Measurements from ENCODE around the gene SPDEF.

SPDEF gene

GRCh38 chr6:34518669-34519365, 37.3 kb downstream of the SPDEF start:
- FAIRE-seq (no peak), DNase-seq (ENCODE audit: insufficient read length, low spot score) (no peak)
- TF ChIP-seq POU2F2 (IDR thresholded peaks at IDR 0.05; ENCODE audit: low read depth, low read length) (no peak), TAF1 (IDR thresholded peaks at IDR 0.05; ENCODE audit: low read depth, low read length) (no peak), PAX5 (IDR thresholded peaks at IDR 0.05; ENCODE audit: insufficient read depth, low read length, severe bottlenecking) (no peak), POLR2AphosphoS5 (IDR thresholded peaks at IDR 0.05; ENCODE audit: low read depth, low read length) (no peak), SPI1 (IDR thresholded peaks at IDR 0.05; ENCODE audit: low read depth, low read length) (no peak), POLR2A (IDR thresholded peaks at IDR 0.05; ENCODE audit: low read depth, low read length) (no peak)

GRCh38 chr6:34517966-34518365, 38.2 kb downstream of the SPDEF start:
- DNase-seq (ENCODE audit: insufficient read length, low spot score) (no peak), FAIRE-seq (no peak)
- TF ChIP-seq PAX5 (IDR thresholded peaks at IDR 0.05; ENCODE audit: insufficient read depth, low read length, severe bottlenecking) (no peak), POLR2A (IDR thresholded peaks at IDR 0.05; ENCODE audit: low read depth, low read length) (no peak), SPI1 (IDR thresholded peaks at IDR 0.05; ENCODE audit: low read depth, low read length) (no peak), TAF1 (IDR thresholded peaks at IDR 0.05; ENCODE audit: low read depth, low read length) (no peak), POU2F2 (IDR thresholded peaks at IDR 0.05; ENCODE audit: low read depth, low read length) (no peak), POLR2AphosphoS5 (IDR thresholded peaks at IDR 0.05; ENCODE audit: low read depth, low read length) (no peak)

- TF ChIP-seq SPI1 (IDR thresholded peaks at IDR 0.05; ENCODE audit: low read depth, low read length) (no peak), POLR2AphosphoS5 (IDR thresholded peaks at IDR 0.05; ENCODE audit: low read depth, low read length) (no peak), POU2F2 (IDR thresholded peaks at IDR 0.05; ENCODE audit: low read depth, low read length) (no peak), PAX5 (IDR thresholded peaks at IDR 0.05; ENCODE audit: insufficient read depth, low read length, severe bottlenecking) (no peak), TAF1 (IDR thresholded peaks at IDR 0.05; ENCODE audit: low read depth, low read length) (no peak), POLR2A (IDR thresholded peaks at IDR 0.05; ENCODE audit: low read depth, low read length) (no peak)
- no peak for FAIRE-seq
- no peak for DNase-seq (ENCODE audit: insufficient read length, low spot score)
Observed at GRCh38 chr6:34517461-34517881, 38.7 kb downstream of the SPDEF start.

DNA sequence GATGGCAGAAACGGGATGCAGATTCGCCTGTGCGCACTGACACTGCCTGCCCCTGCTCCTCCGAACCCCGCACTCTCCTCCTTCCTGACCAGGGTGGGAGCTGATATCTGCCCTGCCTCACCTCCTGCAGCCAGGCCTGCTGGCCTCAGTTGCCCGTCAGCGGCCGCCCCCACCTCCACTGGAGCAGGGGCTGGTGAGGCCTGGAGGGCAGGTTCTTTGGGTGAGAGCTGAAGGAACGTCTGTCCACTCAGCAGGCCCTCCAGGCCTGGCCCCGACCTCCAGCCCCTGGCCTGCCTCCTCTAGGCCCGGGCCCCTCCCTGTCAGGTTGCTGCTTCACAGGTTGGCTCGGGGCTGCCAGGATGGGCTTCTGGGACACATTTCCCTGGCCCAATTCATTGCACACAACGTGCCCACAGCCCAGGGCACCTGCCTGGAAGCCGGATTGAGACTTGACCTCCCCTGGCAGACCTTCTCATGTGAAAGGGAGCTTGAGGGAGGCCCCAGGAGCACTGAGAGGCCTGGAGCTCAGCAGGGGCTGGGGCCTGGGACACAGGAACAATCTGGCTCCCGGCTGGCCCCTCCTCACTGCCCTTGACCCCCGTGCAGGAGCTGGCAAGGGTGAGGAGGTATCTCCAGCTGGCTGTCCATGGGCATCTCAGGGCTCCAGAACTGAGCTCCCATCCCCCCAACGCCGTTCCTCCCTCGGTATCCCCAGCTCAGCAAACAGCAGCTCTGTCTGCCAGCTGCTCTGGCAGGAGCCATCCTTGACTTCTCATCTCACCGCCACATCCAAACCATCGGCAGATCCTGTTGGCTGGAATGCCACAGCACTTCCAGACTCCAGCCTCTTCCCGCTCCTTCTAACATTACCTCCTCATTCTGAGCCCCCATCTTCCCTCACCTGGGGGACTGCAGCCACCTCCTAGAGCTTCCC, 39.5 kb downstream of the SPDEF start:
- TF ChIP-seq TAF1 (IDR thresholded peaks at IDR 0.05; ENCODE audit: low read depth, low read length), result no peak
- TF ChIP-seq PAX5 (IDR thresholded peaks at IDR 0.05; ENCODE audit: insufficient read depth, low read length, severe bottlenecking), result no peak
- TF ChIP-seq POU2F2 (IDR thresholded peaks at IDR 0.05; ENCODE audit: low read depth, low read length), result no peak
- TF ChIP-seq SPI1 (IDR thresholded peaks at IDR 0.05; ENCODE audit: low read depth, low read length), result no peak
- DNase-seq (ENCODE audit: insufficient read length, low spot score) (no peak), FAIRE-seq (no peak)

DNA sequence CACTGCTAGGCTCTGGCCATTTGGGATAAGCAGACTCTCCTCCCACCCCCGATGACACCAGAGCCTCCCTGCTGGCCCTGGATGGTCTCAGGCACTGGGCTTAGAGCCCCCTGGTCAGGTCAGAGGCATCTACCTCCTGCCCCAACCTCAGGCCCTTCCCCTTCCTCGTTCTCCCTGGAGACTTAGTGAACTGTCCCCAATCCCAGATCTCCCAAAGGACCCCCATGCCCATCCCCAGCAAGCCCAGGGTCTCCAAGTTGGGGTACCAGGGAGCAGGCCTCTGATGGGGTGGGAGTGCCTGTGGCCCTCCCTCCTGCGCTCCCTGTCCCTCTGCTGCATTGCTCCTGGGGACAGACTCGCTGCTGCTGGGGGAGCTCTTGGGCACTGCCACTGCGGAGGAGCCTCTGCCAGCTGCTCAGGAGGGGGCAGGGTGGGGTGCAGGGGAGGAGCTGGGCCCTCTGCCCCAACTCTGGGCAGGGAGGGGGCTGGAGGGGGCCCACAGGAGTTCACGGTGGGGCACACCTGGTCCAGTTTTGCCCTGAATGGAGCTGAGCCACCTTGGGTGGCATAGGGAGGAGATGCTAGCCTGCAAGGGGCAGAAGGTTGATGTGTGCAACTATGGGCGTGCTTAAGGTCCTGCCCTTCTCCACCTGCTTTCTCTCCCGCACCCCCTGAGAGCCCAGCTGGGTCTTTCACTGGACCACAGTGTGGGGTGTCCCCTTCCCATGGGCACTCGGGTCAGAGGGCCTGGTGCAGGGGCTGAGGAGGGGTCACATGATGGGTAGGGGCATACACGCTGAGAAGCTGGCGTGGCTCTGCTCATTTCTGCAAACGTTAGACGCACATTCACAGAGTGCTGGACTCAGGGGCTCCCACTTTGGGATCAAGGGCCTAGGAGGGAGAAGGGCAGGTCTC, 40.4 kb downstream of the SPDEF start:
- FAIRE-seq (no peak), DNase-seq (ENCODE audit: insufficient read length, low spot score) (no peak)
- TF ChIP-seq POLR2AphosphoS5 (IDR thresholded peaks at IDR 0.05; ENCODE audit: low read depth, low read length), result no peak
- TF ChIP-seq TAF1 (IDR thresholded peaks at IDR 0.05; ENCODE audit: low read depth, low read length), result no peak
- no peak for TF ChIP-seq PAX5 (IDR thresholded peaks at IDR 0.05; ENCODE audit: insufficient read depth, low read length, severe bottlenecking)
- no peak for TF ChIP-seq POLR2A (IDR thresholded peaks at IDR 0.05; ENCODE audit: low read depth, low read length)
- TF ChIP-seq POU2F2 (IDR thresholded peaks at IDR 0.05; ENCODE audit: low read depth, low read length), result no peak
- no peak for TF ChIP-seq SPI1 (IDR thresholded peaks at IDR 0.05; ENCODE audit: low read depth, low read length)

DNA sequence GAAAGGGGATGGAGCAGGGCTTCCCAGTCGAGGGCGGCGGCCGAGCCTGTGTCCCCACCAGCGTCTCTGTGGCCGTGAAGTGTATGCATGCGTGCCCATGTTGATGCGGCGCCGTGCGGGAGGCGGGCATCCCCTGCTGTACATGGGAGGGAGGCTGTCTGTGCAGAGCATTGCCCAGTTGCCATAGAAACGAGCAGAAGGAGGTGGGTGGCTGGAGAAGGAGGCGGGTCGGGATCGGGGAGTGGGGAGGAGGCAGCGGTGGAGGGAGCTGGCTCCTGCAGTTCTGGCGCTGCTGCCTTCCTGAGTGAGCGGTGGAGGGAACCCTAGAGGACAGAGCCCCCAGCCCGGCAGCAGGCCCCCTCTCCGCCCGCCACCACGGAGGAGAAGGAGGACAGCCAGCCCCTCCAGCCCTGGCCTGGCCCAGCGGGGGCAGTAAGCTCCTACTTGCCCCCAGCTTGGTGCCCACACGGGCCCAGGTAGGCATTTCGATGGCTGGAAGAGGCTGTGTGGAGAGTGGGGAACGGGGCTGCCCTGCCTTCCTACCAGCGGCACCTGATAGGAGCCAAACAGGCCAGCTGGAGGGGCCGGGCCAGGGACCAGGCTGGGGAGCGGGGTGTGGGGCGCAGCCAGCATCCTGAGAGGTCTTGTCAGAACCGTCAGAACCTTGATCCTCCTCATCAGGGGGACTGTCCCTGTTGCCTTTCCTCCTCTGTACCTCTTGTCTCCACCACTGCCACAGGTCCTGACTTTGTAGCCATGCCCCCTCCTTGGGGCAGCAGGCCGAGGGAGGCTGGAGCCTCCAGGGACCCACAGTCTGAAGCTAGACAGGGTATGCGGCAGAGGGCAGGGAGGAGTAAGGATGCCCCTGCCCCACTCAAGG, 41.3 kb downstream of the SPDEF start:
- TF ChIP-seq POLR2AphosphoS5 (IDR thresholded peaks at IDR 0.05; ENCODE audit: low read depth, low read length), result no peak
- TF ChIP-seq POLR2A (IDR thresholded peaks at IDR 0.05; ENCODE audit: low read depth, low read length), result no peak
- no peak for TF ChIP-seq SPI1 (IDR thresholded peaks at IDR 0.05; ENCODE audit: low read depth, low read length)
- no peak for TF ChIP-seq POU2F2 (IDR thresholded peaks at IDR 0.05; ENCODE audit: low read depth, low read length)
- TF ChIP-seq PAX5 (IDR thresholded peaks at IDR 0.05; ENCODE audit: insufficient read depth, low read length, severe bottlenecking), result no peak
- no peak for TF ChIP-seq TAF1 (IDR thresholded peaks at IDR 0.05; ENCODE audit: low read depth, low read length)
- FAIRE-seq, result no peak
- no peak for DNase-seq (ENCODE audit: insufficient read length, low spot score)

GRCh38 chr6:34514112-34514511, 42.0 kb downstream of the SPDEF start:
- no peak for FAIRE-seq
- TF ChIP-seq POLR2AphosphoS5 (IDR thresholded peaks at IDR 0.05; ENCODE audit: low read depth, low read length), result no peak
- TF ChIP-seq POU2F2 (IDR thresholded peaks at IDR 0.05; ENCODE audit: low read depth, low read length), result no peak
- TF ChIP-seq POLR2A (IDR thresholded peaks at IDR 0.05; ENCODE audit: low read depth, low read length), result no peak
- TF ChIP-seq SPI1 (IDR thresholded peaks at IDR 0.05; ENCODE audit: low read depth, low read length), result no peak
- no peak for TF ChIP-seq TAF1 (IDR thresholded peaks at IDR 0.05; ENCODE audit: low read depth, low read length)
- TF ChIP-seq PAX5 (IDR thresholded peaks at IDR 0.05; ENCODE audit: insufficient read depth, low read length, severe bottlenecking), result no peak
- no peak for DNase-seq (ENCODE audit: insufficient read length, low spot score)

DNA sequence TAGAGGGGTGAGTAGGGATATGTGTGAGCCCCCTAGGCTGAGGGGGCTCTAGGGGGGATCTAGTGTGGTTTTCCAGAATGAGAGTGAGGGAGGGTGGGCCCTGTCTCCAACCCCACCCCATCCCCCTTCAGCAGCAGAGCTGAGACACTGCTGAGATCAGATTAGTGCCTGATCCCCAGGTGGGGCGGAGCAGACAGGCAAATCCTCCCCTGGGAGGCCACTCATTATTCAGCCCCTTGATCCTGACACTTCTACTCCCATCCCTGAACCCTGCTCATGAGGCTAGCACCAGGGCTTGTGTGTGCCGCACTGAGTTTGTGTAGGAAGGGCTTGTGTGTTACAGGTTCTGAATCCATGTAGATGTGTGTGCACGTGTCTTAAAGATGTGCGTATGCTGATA, 42.5 kb downstream of the SPDEF start:
- DNase-seq (ENCODE audit: insufficient read length, low spot score), result no peak
- FAIRE-seq, result no peak
- TF ChIP-seq POLR2A (IDR thresholded peaks at IDR 0.05; ENCODE audit: low read depth, low read length) (no peak), SPI1 (IDR thresholded peaks at IDR 0.05; ENCODE audit: low read depth, low read length) (no peak), POU2F2 (IDR thresholded peaks at IDR 0.05; ENCODE audit: low read depth, low read length) (no peak), PAX5 (IDR thresholded peaks at IDR 0.05; ENCODE audit: insufficient read depth, low read length, severe bottlenecking) (no peak), POLR2AphosphoS5 (IDR thresholded peaks at IDR 0.05; ENCODE audit: low read depth, low read length) (no peak), TAF1 (IDR thresholded peaks at IDR 0.05; ENCODE audit: low read depth, low read length) (no peak)

All from GM12891 (cell line).